ENCODE results near the gene RNF26.

RNF26 gene

GRCh38 chr11:119297938-119298337 is 36.4 kb upstream of the RNF26 start:
- no peak for DNase-seq (ENCODE audit: low read depth in 2 of 2)
- TF ChIP-seq CTCF (IDR thresholded peaks at IDR 0.05; ENCODE audit: low read depth, low read length): no peak
- no peak overlapping the region for H3K4me3 ChIP-seq (replicated peaks in 1 of 2; ENCODE audit: low read depth in 2 of 2, low read length in 2 of 2)

GRCh38 chr11:119298726-119299125 is 35.6 kb upstream of the RNF26 start:
- no peak for DNase-seq (ENCODE audit: low read depth in 2 of 2)
- H3K4me3 ChIP-seq (replicated peaks in 1 of 2; ENCODE audit: low read depth in 2 of 2, low read length in 2 of 2): no peak overlapping the region
- no peak for TF ChIP-seq CTCF (IDR thresholded peaks at IDR 0.05; ENCODE audit: low read depth, low read length)

GRCh38 chr11:119299416-119299815 is 34.9 kb upstream of the RNF26 start:
- DNase-seq (ENCODE audit: low read depth in 2 of 2): no peak
- TF ChIP-seq CTCF (IDR thresholded peaks at IDR 0.05; ENCODE audit: low read depth, low read length): no peak
- H3K4me3 ChIP-seq (replicated peaks in 1 of 2; ENCODE audit: low read depth in 2 of 2, low read length in 2 of 2): no peak overlapping the region

- DNase-seq (ENCODE audit: low read depth in 2 of 2): no peak
- no peak for TF ChIP-seq CTCF (IDR thresholded peaks at IDR 0.05; ENCODE audit: low read depth, low read length)
- no peak overlapping the region for H3K4me3 ChIP-seq (replicated peaks in 1 of 2; ENCODE audit: low read depth in 2 of 2, low read length in 2 of 2)
These were observed 33.9 kb upstream of the RNF26 start for GRCh38 chr11:119300198-119300964.

GRCh38 chr11:119303227-119303718 is 31.1 kb upstream of the RNF26 start:
- H3K4me3 ChIP-seq (replicated peaks in 1 of 2; ENCODE audit: low read depth in 2 of 2, low read length in 2 of 2): no peak overlapping the region
- no peak for TF ChIP-seq CTCF (IDR thresholded peaks at IDR 0.05; ENCODE audit: low read depth, low read length)
- no peak for DNase-seq (ENCODE audit: low read depth in 2 of 2)

- no peak for TF ChIP-seq CTCF (IDR thresholded peaks at IDR 0.05; ENCODE audit: low read depth, low read length)
- no peak overlapping the region for H3K4me3 ChIP-seq (replicated peaks in 1 of 2; ENCODE audit: low read depth in 2 of 2, low read length in 2 of 2)
- no peak for DNase-seq (ENCODE audit: low read depth in 2 of 2)
These were observed 28.6 kb upstream of the RNF26 start for GRCh38 chr11:119305556-119306372.
